GM19023 (cell line): ENCODE measurements around the gene PLA2G4E.
A peak's percentile ranks its signal among the peaks of the same experiment; 100 is the strongest.

ENCODE experiments used
- ATAC-seq: cut with Tn5 transposase; IDR thresholded peaks from one replicate; pipeline ENCODE4 v1.9.1; 2021; ENCODE audit warnings: mild to moderate bottlenecking, moderate library complexity; ENCODE audit not compliant: unreplicated experiment

Gene PLA2G4E

DNA sequence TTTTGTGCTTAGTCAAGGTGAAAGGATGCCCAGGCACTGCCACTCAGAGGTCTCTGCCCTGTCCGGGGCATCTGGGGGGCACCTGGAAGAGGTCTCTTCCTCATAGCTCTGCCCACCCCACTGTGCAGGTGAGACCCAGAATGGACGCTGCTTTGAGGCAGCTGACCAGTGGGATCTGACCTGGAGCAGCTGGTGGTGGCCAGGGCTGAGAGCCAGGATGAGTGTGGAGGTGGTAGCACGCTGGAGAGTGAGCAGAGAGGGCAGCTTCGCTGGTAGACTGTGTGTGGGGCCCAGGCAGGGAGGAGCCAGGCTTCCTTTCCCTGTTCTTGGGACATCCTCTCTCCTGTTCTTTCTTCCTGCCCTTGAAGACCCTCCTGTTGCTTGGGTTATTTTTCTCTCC lies 32.2 kb upstream of the PLA2G4E start:
- ATAC-seq = no peak

DNA sequence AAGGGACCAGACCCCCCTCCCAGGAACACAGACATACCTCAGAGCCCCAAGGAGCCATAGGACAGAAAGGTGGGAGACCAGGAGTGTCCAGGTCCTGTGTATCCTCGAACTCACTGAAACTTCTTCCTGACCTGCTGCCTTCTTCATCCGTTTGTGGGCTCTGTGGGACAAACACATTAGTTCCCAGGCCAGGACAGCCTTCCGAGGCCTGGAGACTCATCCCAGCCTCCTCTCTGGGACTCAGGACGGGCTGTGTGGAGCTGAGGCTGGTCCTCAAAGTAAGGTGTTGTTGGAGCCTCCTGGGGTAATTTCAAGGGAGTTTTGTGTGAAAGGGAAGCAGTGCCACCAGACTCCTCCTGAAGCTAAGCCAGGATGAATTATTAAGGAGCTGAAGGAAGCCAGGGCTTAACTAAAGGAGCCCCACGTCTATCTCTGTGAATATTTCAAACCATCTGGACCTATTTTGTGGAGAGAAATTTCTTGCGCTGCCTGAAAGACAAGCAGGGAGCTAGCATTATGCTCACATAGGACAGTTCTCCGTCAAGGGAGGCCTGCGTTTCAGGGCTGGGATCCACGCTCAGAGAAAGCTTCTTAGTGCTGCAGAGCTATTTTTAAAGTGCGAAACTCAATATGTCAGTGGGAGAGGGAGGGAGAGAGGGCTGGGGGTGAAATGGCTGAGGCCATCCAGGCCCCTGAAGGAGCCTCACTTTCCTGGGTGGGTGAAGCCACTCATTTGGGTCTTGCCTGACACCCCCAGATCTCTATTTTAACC lies 29.8 kb upstream of the PLA2G4E start:
- no peak for ATAC-seq

DNA sequence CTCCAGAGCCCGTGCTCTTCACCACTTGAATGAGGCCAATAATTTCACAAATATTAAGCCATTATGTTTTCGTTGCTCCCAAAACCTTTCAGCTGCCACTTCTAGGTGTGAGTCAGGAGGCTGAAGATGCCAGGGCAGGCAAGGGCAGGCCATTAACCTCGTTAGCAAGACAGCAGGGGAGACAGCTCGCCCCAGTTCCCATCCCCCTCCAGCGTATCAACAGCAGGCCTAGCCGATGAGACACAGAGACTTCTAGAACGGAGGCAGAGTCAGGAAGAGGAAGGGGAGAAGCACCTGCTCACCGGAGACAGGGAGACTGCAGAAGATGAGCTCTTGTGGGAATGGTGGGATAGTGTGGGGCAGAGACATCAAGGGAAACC lies 28.0 kb upstream of the PLA2G4E start:
- ATAC-seq = no peak

DNA sequence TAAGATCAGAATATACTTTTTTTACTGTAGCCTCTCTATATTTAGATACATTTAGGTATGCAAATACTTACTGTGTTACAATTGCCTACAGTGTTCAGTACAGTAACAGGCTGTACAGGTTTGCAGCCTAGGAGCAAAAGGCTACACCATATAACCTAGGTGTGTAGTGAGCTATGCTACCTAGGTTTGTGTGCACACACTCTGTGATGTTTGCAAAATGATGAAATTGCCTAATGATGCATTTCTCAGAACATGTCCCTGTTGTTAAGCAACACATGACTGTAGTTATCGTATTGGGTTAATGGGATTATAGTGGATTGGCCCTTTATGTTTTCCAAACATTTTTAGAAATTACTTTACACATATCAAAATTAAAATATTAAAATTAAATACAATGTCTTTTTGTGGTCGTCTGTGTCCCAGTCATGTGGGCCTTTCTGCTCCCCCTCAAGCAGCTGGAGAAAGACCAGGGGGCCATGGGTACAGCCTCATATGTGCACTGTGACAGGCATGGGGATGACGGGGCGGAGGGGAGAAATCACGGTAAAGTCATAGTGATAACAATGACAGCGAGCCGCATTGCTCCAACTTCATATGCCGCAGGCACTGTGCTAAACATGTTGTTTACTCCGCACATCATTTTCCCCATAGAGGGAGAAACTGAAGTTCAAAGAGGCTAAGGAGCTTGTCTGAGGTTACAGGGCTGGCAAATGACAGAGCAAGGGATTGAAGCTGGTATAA lies 27.4 kb upstream of the PLA2G4E start:
- ATAC-seq = no peak

DNA sequence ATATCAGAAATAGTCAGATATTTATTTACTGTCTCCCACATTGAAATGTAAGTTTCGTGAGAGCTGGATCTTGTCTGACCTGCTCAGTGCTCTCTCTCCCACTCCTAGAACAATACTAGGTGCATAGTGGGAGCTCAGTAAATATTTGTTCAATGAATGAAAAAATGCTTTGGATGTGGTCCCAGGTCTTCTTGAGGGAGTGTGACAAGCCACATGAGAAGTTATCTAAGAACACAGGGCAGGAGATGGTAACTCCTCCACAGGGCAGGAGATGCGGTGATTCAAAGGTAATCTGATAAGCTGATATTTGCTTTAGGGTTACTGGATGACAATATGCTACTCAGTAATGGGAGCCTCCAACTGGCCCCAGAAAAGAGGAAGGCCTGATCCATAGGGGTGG lies 25.8 kb upstream of the PLA2G4E start:
- ATAC-seq = no peak

DNA sequence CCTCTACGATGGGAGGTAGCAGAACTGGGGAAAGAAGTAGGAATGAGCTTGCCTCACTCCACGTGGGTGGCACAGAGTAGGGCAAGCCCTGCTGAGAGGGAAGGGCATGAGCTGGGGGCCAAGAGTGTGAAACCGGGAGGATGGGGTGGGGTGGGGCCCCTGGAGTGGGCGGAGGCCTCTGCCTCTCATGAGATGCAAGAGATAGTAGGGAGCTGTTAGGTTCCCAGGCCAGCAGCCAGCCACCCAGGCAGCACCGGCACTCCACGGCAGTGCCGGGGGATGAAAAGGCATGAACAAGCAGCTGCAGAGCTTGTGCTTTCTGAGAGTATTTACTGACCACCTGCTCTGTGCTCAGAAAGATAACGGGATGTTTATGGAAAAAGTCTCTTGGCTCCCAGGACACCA lies 24.4 kb upstream of the PLA2G4E start:
- no peak for ATAC-seq

DNA sequence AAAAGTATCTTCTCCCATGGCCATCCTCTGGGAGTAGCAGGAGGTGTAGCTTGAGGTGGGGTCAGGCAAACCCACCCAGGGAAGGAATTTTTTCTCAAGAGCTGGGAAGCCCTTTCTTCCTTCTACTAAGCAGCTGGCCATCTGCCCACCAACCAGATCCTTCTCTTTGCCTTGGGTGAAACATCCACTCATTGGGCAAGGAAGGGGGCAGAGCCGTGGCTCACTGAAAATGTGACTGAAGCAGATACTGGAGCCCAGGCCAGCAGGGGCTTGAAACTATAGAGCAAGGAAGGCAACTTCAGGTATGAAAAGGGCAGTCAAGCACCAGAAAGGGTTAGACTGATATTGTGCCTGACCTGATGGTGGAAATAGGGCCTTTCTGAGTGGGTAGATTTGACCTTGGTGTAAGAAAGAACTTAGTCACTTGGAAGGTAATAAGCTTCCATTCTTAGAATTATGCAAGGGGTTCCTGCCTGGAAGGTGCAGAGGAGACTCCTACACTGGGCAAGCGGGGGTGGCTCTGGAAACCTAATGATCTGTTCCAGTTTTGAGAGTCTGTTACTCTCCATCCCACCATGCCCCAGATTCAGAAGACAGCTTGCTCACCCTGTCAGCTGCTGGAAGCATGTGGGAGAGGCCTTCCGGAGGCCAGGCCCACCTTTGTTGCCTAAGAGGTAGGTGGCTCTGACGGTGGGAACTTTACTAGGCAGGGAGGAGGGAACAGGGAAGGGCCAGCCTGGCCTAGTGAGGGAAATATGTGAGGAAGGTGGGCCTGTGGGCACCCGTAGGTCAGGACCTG lies 22.0 kb upstream of the PLA2G4E start:
- ATAC-seq = no peak

DNA sequence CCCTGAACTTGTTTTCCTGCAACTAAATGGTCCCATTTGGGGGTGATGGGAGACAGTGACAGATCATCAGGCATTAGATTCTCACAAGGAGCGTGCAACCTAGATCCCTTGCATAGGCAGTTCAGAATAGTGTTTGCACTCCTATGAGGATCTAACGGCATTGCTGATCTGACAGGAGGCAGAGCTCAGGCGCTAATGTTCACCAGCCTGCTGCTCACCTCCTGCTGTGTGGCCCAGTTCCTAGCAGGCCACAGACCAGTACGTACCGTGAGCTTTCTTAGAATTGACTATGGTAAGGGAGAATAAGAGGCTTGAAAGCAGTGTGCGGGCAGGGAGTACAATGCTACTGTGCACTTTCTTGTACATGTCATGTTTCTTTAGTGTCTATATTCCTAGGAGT lies 17.6 kb upstream of the PLA2G4E start:
- no peak for ATAC-seq

DNA sequence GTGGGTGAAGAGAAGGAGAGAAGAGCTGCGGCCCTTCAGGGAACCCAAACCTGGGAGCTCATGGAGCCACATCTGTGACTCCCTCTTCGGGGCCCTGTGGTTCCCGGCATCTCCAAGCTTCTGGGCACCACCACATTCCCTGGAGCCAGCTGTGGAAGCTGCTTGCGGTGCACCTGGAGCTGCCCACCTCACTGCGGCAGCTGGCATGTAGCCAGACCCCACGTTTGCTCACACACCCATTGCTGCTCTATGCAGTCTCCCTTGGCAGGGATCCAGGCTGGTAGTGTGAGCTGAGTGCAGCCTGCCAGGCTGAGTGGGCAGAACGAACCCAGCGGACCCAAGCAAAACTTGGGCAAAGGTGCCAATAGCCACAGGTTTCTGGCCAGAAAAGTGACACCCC lies 16.8 kb upstream of the PLA2G4E start:
- ATAC-seq = no peak

DNA sequence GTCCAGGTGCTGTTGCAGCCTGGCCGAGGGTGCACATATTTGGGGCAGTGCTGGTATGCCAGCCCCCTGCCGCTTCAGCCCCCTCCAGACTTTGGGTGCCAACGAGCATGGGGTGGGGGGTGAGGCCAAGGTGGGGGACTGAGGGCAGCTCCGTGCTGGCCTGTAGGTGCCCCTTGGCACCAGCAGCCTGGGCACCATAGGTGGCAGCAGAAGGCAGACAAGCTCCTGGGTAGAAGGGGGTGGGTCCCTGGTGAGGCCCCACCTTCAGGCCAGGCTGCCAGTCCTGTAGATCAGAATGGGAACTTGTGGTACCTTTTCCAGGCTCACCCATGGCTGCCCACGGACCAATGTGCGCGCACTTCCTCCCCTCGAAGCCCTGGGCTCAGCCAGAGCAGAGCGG lies 16.1 kb upstream of the PLA2G4E start:
- no peak for ATAC-seq

DNA sequence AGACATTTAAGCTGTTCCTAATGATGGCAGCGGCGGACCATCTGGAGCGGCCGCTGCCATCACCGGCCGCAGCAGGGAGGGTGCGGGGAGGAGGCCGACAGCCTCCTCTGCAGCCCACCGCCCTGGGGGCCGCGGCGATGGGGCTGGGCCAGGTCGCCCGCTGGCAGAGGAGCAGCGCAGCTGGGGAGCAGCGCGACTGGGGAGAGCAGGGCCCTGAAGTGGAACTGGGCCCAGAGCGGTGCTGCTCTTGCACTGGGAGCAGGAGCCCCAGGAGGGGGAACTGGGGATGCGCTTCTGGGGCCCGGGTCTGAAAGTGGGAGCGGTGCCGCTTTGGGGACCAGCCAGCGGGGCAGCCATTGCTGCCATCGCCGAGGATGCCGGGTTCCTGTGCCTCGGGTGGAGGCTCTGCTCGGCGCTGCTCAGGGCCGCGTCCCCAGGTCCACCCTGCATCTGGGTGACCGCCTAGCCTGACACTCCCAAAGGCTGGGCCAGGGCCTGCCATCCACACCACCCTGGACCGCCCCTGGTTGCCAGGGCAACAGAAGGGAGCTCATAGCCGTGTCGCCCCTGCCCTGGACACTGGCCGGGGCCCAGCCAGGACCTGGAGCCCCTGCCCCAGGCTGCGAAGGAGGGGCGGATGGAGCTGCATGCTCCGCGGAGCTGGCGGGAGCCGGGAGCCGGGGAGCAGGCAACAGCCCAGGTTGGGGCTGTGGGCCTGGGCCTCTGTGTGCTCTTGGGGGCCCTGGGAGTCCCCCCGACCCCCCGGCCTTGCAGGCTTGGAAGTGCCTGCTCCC lies 15.5 kb upstream of the PLA2G4E start:
- ATAC-seq = no peak

DNA sequence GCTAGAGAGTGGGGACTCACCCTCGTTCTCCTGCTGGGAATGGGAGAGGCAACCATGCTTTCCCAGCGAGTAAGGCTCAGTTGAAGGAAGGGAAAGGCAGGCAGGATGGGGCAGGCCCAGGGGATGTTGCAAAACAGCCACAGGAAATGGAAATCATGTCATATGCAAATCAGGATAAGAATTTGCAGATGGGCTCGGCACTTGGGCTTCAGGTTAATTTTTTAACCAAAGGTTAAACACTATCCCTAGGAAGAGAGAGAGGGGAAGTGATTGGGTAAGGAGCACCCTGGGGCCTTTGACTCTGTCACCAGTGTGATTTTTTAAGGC lies 14.6 kb upstream of the PLA2G4E start:
- ATAC-seq = peak; percentile 49

DNA sequence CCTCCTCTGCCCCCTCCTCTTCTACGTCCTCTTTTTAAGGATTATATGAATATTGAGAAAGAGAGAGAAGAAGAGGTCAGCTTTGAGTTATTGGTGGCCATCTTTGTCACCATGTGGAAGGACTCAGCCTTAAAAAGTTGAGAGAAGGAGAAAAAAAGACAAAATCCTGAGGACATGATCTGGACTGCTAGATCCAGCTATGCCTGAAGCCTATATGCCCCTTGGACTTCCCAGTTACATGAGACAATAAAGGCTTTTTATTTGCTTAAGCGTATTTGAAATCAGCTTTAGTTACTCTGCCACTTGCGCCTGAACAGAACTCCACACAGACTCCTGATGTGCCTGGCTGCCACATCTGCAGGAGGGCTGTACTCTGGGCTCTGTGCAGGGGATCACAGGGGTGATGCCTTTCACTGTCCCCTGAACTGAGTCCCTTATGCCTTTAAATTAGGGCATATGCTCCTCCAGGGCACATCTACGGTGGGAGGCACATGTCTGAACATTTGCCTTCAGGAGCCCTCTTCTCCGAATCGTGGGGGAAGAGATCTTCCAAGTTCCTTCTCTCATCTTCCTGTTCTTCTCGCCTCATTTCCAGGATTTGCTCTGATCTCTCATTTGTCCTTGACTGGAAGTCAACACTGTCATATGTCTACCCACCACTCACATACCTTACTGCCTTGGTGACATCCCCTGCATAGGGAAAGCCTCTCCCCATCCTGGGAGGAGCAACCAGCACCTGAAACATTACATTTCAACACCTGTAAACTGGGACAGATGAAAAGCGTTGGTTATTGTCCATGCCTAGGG lies 14.0 kb upstream of the PLA2G4E start:
- no peak for ATAC-seq

DNA sequence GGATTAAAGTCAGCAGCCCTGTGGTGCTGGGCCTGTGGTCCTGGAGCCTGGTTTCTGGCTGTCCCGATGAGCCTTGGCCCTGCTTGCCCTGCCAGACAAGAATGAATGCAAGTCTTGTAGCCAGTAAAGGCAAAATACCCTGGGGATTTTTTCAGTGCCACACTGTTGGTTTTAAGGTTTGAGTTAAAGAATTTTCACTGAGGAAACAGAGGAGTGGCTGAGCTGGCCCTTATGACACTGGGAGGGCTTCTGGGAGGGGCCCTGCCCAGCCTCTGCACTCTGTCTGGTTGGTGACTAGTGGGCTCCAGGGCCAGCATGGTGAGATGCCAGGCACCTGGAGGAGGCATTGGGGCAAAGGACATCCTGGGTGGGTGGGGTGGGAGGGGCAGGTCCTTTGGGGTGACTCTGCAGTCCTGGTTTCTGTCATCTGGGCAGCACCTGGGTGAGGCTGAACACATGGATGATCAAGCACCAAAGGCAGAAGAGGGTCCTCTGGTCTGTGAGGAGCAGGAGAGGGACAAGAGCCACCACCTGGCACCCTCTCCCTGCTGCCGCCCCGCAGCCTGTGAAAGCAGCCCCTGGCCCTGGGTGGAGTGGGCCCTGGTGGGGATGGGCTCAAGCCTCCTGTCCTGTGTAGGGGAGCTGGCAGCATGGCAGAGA lies 12.5 kb upstream of the PLA2G4E start:
- peak; percentile 54 for ATAC-seq

DNA sequence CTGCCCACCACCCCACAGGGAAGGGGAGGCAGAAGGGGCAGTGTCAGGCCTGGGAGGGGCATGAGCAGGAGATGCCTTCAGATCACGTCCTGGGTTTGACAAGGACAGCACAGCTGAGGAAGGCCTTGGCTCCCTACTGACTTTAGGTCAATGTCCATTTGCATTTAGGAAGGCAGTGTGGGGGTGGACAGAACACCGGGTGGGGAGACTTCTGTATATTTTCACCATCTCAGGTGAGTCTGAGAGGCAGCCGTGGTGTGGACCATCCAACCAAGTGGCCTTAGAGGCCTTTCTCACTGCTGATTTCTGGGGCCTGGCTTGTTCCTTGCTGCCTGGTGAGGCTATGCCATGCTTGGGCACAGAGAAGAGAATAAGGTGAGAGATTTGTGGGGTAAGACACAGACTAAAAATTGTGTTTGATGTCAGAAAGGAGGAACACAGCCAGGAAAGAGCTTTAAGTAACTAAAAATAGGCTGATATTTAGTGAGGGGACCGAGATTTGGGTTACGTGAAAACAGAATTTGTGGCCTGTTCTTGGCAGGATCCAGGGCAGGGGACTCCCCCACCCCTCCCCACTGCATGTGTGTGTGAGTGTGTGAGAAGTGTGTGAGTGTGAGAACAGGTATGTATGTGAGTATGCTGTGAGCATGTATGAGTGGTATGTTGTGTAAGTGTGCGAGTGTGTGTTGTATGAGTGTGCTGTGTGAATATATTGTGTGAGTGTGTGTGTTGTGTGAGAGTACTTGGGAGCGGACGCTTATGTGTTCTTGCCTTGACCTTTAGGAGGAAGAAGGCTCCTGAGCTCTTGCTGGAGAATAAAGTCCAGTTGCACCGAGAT lies 11.8 kb upstream of the PLA2G4E start:
- no peak for ATAC-seq

DNA sequence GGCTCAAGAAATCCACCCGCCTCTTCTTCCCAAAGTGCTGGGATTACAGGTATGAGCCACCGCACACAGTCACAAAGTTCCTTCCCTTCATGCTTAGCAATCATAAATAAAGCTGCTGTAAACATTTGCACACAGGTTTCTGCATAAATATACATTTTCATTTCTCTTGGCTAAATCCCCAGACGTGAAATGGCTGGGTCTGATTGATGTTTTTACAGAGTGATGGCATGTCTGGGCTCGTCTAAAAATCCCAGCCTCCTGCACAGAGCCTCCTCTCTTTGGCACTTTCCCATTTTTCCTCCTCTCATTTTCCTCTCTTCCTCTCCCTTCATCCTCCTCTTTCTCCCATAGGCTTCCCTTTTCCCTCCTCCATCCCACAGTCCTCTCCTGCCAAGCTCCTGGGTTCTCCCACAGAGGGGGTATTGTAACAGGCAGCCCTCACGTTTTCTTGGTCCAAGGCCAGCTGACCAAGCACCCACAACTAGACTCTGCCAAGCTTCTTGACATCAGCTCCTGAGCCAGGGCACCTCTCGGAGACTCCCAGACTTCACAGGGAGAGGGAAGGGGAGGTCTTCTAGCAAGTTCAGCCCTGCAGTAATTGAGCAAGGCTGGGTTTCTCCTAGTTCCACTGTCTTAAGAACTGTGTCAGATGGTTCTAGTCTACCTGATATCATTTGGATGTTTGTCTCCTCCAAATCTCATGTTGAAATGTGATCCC lies 10.5 kb upstream of the PLA2G4E start:
- no peak for ATAC-seq

DNA sequence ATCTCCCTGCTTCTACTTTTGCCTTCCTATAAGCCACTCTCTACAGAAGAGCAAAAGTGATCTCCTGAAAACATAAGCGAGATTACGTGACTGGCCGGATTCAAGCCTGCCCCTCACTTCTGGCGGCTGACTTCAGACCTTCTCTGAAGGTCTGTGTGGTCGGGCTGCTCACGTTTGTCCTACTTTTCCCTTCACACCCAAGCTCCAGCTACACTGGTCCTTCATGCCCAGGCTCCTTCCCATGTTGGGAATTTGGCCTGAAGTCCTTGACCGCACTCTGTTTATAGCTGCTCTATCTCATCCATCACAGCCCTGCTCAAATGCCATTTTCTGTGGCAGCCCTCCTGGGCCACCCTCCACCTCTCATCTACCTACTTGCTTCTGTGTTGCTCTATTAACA lies 6.7 kb upstream of the PLA2G4E start:
- no peak for ATAC-seq

DNA sequence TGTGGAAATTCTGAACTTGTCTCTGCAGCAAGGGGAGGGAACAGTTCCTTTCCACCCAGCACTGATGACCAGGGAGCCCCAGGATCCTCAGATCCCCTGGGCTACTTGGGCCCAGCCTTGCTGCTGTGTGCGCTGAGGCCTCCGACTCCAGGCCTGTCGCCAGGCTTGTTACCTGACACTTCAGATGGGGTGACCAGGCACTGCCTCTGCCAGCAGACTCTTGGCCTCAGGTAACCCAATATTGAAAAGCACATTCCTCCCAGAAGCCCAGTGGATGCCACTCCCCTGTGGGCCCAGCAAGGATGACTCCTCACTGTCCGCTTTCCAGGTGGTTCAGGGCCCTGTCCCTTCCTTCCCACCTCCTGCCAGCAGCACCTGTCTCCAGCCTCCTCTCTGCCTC lies 3.5 kb upstream of the PLA2G4E start:
- ATAC-seq = no peak
